GM19025 (cell line): ENCODE measurements around the gene R3HDM4.
"Not testable (repeated sequence)": the region's sequence is repeated elsewhere in the genome, so short reads cannot be mapped to it uniquely, and the experiment has no call there.

Source experiments
- ATAC-seq: cut with Tn5 transposase; IDR thresholded peaks from one replicate; pipeline ENCODE4 v1.9.1; 2021; ENCODE audit warnings: mild to moderate bottlenecking, low read depth, moderate library complexity; ENCODE audit not compliant: unreplicated experiment

R3HDM4 gene

GRCh38 chr19:862581-863314 lies 50.3 kb downstream of the R3HDM4 start:
- ATAC-seq, result no peak

GRCh38 chr19:861756-862580 lies 51.1 kb downstream of the R3HDM4 start:
- no peak for ATAC-seq

- ATAC-seq, result no peak
These were observed 51.8 kb downstream of the R3HDM4 start for GRCh38 chr19:861141-861755.

GRCh38 chr19:858868-859843 lies 53.9 kb downstream of the R3HDM4 start, which contains the start of gene CFD:
CFD (plus strand) TSS chr19:859664; CDS start chr19:859690, 26 bp downstream.
- ATAC-seq, result no peak

GRCh38 chr19:858284-858683 lies 54.7 kb downstream of the R3HDM4 start:
- no peak for ATAC-seq

GRCh38 chr19:855566-856120 lies 57.4 kb downstream of the R3HDM4 start:
- no peak for ATAC-seq

GRCh38 chr19:855142-855541 lies 57.9 kb downstream of the R3HDM4 start:
- ATAC-seq, result no peak

GRCh38 chr19:854549-854948 lies 58.5 kb downstream of the R3HDM4 start:
- ATAC-seq, result no peak

GRCh38 chr19:853614-854220 lies 59.3 kb downstream of the R3HDM4 start:
- ATAC-seq, result not testable (repeated sequence)

GRCh38 chr19:853014-853585 lies 59.9 kb downstream of the R3HDM4 start:
- no peak for ATAC-seq

- ATAC-seq, result no peak
These were observed 60.6 kb downstream of the R3HDM4 start, which contains the start of gene ELANE for GRCh38 chr19:852136-853013. ELANE (plus strand) TSS chr19:852303; CDS start chr19:852329, 26 bp downstream.

GRCh38 chr19:850979-851335 lies 62.1 kb downstream of the R3HDM4 start:
- no peak for ATAC-seq

- ATAC-seq, result no peak
These were observed 62.6 kb downstream of the R3HDM4 start for GRCh38 chr19:850221-850978.

- not testable (repeated sequence) for ATAC-seq
These were observed 63.8 kb downstream of the R3HDM4 start for GRCh38 chr19:849195-849594.

GRCh38 chr19:848386-848921 lies 64.6 kb downstream of the R3HDM4 start:
- no peak for ATAC-seq
